AG09319 (cell line): ENCODE results near the gene MACROH2A1.

Experiments used
- DNase-seq: peaks from one replicate; pipeline ENCODE4 v3.0.0-alpha.2; 2010; ENCODE audit warnings: low read depth; ENCODE audit errors: extremely low read depth
- CTCF ChIP-seq: IDR thresholded peaks from 2 replicates; pipeline ENCODE4 v1.5.1; 2011; ENCODE audit warnings: low read depth, mild to moderate bottlenecking, inconsistent platforms, low read length, moderate library complexity

Gene MACROH2A1

DNA sequence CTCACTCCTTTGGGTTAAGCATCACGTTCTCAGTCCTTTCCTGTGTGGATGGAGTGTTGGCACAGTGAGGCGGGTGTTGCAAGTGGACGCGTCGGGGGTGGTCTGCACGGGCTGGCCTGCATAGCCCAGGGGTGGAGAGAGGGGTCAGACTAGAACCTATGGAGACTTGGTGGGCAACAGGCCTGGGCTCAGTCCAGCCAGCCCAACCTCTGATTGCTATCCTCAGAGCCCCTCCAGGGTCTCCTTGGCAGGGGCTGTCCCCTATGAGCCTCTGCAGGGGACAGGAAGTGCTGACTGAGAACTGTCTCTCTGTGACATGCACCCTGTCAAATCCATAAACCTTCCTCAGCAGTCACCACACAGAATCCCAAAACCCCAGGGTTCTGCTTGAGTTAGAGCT lies 45.9 kb upstream of the MACROH2A1 start:
- no peak for TF ChIP-seq CTCF
- DNase-seq, result no peak

DNA sequence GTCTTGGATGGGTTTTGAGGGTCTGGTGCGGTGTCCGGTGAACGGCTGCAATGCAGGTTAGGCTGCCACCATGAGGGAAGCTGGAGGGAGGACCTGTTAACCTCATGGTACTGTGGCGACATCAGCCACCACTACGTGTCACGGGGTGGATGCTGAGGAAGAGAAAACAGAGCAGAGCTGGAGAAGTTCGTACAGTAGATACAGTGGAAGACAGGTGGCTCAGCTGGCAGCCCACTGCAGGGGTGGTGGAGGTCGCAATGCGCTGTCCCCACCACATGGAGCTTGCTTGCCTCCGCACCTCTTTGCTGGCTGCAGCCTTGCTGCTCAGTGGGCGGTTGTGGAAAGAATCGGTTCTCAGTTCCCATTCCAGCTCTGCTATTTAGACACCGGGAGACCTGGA lies 45.3 kb upstream of the MACROH2A1 start:
- no peak for DNase-seq

DNA sequence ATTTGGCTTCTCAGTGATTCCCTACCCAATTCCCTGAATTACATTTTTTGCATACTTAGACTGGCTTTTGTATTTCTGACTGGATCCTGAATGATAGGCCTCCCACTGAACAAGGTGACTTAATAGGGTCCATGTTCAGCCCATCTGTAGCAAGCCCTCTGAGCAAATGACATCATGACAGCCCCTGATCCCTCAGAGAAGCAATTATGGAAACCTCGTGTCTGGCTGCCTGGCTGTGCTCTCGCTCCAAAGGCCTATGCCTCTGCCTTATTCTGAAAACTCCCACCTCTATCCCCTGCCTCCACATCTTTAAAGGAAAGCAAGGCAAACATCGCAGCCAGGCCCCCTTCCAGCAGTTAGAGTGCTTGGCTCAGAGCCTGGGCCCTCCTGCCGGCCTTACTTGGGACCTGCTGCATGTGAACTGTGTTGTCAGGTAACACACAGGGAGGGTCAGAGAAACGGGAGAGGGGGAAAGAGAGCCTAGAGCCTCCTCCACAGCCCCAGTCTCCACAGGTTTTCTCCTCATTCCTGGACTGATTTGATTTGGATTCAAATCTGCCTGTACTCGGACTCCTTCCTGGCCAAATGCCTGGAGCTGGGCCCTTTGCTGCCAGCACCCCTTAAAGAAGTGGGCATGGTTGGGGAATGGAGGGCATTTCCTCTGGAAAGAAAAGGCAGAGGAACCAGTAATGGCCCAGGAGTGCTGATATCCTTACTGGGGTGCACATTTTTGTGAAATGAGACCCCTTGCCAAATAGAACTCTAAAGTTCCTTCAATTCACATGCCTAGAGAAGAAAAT lies 44.3 kb upstream of the MACROH2A1 start:
- DNase-seq, result no peak
- no peak for TF ChIP-seq CTCF

More for the DNA sequence above, 45.3 kb upstream of the MACROH2A1 start:
- no peak for TF ChIP-seq CTCF

GRCh38 chr5:135442431-135443160 lies 43.6 kb upstream of the MACROH2A1 start:
- no peak for DNase-seq
- TF ChIP-seq CTCF, result no peak

DNA sequence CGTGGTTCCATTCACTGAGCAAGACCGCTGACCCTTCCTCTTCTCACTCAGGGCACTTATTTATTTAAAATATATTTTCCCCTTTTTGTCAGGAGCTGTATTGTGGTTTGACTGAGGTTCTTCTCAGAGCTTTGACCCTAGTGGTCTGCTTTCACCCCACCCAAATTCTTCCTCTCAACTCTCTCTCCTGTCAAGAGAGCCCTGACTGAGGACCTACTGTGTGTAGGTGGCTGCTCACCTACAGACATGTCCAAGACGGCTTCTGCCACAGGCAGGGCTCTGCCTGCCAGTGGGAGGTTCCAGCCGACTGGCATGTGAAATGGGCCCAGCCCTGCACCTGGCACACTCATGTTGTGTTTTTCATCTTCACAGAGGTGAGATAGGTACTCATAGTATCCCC lies 42.9 kb upstream of the MACROH2A1 start:
- DNase-seq, result no peak
- no peak for TF ChIP-seq CTCF

- DNase-seq, result no peak
- TF ChIP-seq CTCF, result no peak
Observed at GRCh38 chr5:135441350-135441831, 42.4 kb upstream of the MACROH2A1 start.

DNA sequence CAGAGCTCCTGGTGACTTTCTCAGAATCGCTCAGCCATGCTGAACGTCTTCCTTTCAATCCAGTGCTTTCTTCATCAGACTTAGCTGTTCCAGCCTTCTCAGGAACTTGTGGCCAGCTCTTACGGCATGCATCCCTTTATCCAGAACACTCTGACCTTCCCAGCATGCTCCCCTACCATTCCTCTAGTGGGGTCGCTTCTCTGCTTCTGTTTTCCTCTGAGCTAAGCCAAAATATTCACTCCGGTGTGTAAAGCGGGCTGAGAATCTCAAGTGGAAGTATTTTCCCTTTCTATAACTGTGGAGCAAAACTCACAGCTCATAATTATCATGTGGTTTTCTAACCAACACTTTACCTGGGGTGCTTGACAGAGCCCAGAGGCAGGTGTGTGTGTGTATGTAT lies 41.9 kb upstream of the MACROH2A1 start:
- no peak for TF ChIP-seq CTCF
- DNase-seq, result no peak
